Measurements from ENCODE around the gene NR6A1. TPM values are rescaled to one million over a fixed set of nuclear protein-coding genes. Genes with fewer than 3 reads are reported as not detected.

The NR6A1 gene
- total RNA-seq, 1 experiment from 2014 or later = 164 TPM

DNA sequence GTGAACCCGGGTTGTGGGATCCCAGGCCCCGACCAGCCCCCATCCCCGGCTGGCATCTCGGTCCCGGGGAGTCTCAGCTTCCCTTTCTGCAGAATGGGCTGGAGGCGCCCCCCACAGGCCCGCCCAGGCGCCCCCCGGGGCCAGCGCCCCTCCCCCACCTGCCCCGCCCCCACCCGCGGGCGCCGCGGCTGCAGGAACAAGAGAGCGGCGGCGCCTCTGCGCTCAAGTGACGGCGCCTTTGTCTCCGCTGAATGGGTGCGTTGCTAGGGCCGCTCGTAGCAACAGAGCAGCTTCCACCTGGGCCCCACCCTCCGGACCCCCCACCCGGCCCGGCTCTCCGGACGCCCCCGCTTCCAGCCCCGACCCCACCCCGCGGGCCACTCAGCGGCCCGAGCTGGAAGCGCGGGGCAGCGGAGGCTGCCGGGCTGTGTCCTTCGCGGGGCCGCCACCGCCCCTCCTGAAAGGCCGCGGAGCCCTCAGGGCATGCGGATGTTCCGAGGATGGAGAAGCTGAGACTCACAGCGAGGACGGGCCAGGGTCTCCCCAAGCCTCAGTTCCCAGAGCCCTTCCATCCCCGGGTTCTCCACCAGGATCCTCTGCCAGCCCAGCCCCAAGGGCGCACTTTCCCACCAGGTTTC, 293.3 kb downstream of the NR6A1 start:
- peak overlapping the region; percentile 60 for H3K4me3 Mint-ChIP-seq
- H3K9me3 Mint-ChIP-seq = no peaks in the 10 kb centered on the region
- peaks cover 56% of the 10 kb centered on the region for H3K27me3 Mint-ChIP-seq (ENCODE audit: low read depth)
- POLR2A ChIA-PET = interaction anchor here (0.9 to 1.0 kb wide), 2 partner anchors 23 to 24 kb away, joined by 3 to 4 read pairs; no protein-coding TSS in a partner anchor
- DNase-seq (ENCODE audit: low spot score) (peak; percentile 57), ATAC-seq (peak; percentile 15)
- CTCF ChIA-PET = interaction anchor here (0.5 to 3.3 kb wide), 13 partner anchors 9 to 375 kb away, joined by 3 to 12 read pairs (median 4); partner anchors contain the start of gene WDR38
- H3K36me3 Mint-ChIP-seq = no peaks in the 10 kb centered on the region
- H3K4me1 Mint-ChIP-seq = peaks cover 29% of the 10 kb centered on the region
- H3K27ac Mint-ChIP-seq = no peak overlapping the region
- TF ChIP-seq, protein P1, sequence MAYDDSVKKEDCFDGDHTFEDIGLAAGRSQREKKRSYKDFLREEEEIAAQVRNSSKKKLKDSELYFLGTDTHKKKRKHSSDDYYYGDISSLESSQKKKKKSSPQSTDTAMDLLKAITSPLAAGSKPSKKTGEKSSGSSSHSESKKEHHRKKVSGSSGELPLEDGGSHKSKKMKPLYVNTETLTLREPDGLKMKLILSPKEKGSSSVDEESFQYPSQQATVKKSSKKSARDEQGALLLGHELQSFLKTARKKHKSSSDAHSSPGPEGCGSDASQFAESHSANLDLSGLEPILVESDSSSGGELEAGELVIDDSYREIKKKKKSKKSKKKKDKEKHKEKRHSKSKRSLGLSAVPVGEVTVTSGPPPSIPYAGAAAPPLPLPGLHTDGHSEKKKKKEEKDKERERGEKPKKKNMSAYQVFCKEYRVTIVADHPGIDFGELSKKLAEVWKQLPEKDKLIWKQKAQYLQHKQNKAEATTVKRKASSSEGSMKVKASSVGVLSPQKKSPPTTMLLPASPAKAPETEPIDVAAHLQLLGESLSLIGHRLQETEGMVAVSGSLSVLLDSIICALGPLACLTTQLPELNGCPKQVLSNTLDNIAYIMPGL (CRISPR knock-in tag; IDR thresholded peaks at IDR 0.05) = 0 out of 2 replicates have a peak, but pooled peaks have one; percentile 11
- TF ChIP-seq, protein P2, sequence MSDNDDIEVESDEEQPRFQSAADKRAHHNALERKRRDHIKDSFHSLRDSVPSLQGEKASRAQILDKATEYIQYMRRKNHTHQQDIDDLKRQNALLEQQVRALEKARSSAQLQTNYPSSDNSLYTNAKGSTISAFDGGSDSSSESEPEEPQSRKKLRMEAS (CRISPR knock-in tag; IDR thresholded peaks at IDR 0.05) = peak; percentile 24; the same call in 1 of the 2 replicates
- TF ChIP-seq TP53 (CRISPR knock-in tag; IDR thresholded peaks at IDR 0.05) (peak; percentile 36; the same call in 1 of the 2 replicates), ZNF317 (CRISPR knock-in tag; IDR thresholded peaks at IDR 0.05; ENCODE audit: borderline replicate concordance, low read depth) (no peak), ZBTB21 (CRISPR knock-in tag; IDR thresholded peaks at IDR 0.05; ENCODE audit: borderline replicate concordance) (0 out of 2 replicates have a peak, but pooled peaks have one; percentile 44), MYBL2 (CRISPR knock-in tag; IDR thresholded peaks at IDR 0.05) (0 out of 2 replicates have a peak, but pooled peaks have one; percentile 47)
- TF ChIP-seq, protein P3, sequence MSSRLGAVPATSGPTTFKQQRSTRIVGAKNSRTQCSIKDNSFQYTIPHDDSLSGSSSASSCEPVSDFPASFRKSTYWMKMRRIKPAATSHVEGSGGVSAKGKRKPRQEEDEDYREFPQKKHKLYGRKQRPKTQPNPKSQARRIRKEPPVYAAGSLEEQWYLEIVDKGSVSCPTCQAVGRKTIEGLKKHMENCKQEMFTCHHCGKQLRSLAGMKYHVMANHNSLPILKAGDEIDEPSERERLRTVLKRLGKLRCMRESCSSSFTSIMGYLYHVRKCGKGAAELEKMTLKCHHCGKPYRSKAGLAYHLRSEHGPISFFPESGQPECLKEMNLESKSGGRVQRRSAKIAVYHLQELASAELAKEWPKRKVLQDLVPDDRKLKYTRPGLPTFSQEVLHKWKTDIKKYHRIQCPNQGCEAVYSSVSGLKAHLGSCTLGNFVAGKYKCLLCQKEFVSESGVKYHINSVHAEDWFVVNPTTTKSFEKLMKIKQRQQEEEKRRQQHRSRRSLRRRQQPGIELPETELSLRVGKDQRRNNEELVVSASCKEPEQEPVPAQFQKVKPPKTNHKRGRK (CRISPR knock-in tag; IDR thresholded peaks at IDR 0.05; ENCODE audit: borderline replicate concordance) = no peak
- TF ChIP-seq, protein P4, sequence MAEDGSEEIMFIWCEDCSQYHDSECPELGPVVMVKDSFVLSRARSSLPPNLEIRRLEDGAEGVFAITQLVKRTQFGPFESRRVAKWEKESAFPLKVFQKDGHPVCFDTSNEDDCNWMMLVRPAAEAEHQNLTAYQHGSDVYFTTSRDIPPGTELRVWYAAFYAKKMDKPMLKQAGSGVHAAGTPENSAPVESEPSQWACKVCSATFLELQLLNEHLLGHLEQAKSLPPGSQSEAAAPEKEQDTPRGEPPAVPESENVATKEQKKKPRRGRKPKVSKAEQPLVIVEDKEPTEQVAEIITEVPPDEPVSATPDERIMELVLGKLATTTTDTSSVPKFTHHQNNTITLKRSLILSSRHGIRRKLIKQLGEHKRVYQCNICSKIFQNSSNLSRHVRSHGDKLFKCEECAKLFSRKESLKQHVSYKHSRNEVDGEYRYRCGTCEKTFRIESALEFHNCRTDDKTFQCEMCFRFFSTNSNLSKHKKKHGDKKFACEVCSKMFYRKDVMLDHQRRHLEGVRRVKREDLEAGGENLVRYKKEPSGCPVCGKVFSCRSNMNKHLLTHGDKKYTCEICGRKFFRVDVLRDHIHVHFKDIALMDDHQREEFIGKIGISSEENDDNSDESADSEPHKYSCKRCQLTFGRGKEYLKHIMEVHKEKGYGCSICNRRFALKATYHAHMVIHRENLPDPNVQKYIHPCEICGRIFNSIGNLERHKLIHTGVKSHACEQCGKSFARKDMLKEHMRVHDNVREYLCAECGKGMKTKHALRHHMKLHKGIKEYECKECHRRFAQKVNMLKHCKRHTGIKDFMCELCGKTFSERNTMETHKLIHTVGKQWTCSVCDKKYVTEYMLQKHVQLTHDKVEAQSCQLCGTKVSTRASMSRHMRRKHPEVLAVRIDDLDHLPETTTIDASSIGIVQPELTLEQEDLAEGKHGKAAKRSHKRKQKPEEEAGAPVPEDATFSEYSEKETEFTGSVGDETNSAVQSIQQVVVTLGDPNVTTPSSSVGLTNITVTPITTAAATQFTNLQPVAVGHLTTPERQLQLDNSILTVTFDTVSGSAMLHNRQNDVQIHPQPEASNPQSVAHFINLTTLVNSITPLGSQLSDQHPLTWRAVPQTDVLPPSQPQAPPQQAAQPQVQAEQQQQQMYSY (CRISPR knock-in tag; IDR thresholded peaks at IDR 0.05) = peak; percentile 76; the same call in 1 of the 2 replicates

DNA sequence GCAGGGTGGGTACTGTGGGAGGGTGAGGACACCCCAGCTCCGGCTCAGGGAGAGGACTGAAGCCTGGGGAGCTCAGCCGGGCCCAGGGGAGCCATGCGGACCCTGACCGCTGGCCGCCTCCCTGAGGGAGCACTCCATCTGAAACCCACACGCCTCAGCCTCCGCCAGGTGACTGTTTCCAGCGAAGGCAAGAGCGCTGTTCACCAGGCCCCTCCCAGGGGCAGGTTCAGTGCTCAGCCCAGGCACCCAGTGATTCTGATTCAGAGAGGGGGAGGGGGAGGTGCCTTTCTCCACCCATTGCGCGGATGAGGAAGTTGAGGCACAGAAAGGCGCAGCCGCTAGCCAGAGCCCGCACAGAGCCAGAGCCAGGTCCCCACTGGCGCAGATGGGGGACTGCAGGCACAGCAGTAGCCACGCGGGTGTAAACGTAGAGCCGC, 293.9 kb downstream of the NR6A1 start:
- ChIA-PET POLR2A (no interaction called here), CTCF (interaction anchor here (0.8 to 3.3 kb wide), 4 partner anchors 11 to 59 kb away, joined by 3 to 12 read pairs (median 6); no protein-coding TSS in a partner anchor)
- H3K4me1 Mint-ChIP-seq = peaks cover 28% of the 10 kb centered on the region
- H3K36me3 Mint-ChIP-seq = no peaks in the 10 kb centered on the region
- H3K27me3 Mint-ChIP-seq (ENCODE audit: low read depth) = peaks cover 54% of the 10 kb centered on the region
- DNase-seq (ENCODE audit: low spot score) (no peak), ATAC-seq (peak; percentile 7; the same call in 1 of the 2 replicates)
- no peak overlapping the region for H3K27ac Mint-ChIP-seq
- peak overlapping the region; percentile 55 for H3K4me3 Mint-ChIP-seq
- H3K9me3 Mint-ChIP-seq = no peaks in the 10 kb centered on the region
- 0 out of 2 replicates have a peak, but pooled peaks have one; percentile 39 for TF ChIP-seq ZNF138 (CRISPR knock-in tag; conservative IDR thresholded peaks at IDR 0.05)
- no peak for TF ChIP-seq RORB (CRISPR knock-in tag; IDR thresholded peaks at IDR 0.05)
- TF ChIP-seq, protein P5, sequence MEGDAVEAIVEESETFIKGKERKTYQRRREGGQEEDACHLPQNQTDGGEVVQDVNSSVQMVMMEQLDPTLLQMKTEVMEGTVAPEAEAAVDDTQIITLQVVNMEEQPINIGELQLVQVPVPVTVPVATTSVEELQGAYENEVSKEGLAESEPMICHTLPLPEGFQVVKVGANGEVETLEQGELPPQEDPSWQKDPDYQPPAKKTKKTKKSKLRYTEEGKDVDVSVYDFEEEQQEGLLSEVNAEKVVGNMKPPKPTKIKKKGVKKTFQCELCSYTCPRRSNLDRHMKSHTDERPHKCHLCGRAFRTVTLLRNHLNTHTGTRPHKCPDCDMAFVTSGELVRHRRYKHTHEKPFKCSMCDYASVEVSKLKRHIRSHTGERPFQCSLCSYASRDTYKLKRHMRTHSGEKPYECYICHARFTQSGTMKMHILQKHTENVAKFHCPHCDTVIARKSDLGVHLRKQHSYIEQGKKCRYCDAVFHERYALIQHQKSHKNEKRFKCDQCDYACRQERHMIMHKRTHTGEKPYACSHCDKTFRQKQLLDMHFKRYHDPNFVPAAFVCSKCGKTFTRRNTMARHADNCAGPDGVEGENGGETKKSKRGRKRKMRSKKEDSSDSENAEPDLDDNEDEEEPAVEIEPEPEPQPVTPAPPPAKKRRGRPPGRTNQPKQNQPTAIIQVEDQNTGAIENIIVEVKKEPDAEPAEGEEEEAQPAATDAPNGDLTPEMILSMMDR (IDR thresholded peaks at IDR 0.05) = no peak
- TF ChIP-seq ZNF671 (CRISPR knock-in tag; IDR thresholded peaks at IDR 0.05) = peak; percentile 12; the same call in 1 of the 2 replicates
- no peak for TF ChIP-seq SOX15 (CRISPR knock-in tag; IDR thresholded peaks at IDR 0.05)
- TF ChIP-seq GTF2I (CRISPR knock-in tag; conservative IDR thresholded peaks at IDR 0.05) = peak; percentile 95
- TF ChIP-seq, protein P4 (CRISPR knock-in tag; IDR thresholded peaks at IDR 0.05) = no peak
- no peak for TF ChIP-seq CREM (CRISPR knock-in tag; IDR thresholded peaks at IDR 0.05)

Measured in WTC11 (cell line).